Neuronal stem cell (in vitro differentiated cells): Measurements from ENCODE around the gene TDRD9.
"Not testable (repeated sequence)": the region's sequence is repeated elsewhere in the genome, so short reads cannot be mapped to it uniquely, and the experiment has no call there.

Experiments used
- DNase-seq: peaks from one replicate; pipeline ENCODE4 v3.0.0-alpha.2; 2013; ENCODE audit warnings: low spot score
- H2AFZ ChIP-seq: one replicate; pipeline ENCODE4 v1.6.1; 2013; ENCODE audit warnings: mild to moderate bottlenecking, low read length, inconsistent platforms
- H2AK5ac ChIP-seq: 2 replicates; pipeline ENCODE4 v1.6.1; 2013; ENCODE audit warnings: low read depth, mild to moderate bottlenecking, inconsistent platforms, low read length, moderate library complexity, mixed read lengths
- H2BK120ac ChIP-seq: 2 replicates; pipeline ENCODE4 v1.6.1; 2013; ENCODE audit warnings: low read depth, mild to moderate bottlenecking, inconsistent platforms, low read length, moderate library complexity, mixed read lengths
- H2BK12ac ChIP-seq: one replicate; pipeline ENCODE4 v1.6.1; 2013; ENCODE audit warnings: low read length, inconsistent platforms
- H2BK15ac ChIP-seq: 2 replicates; pipeline ENCODE4 v1.6.1; 2013; ENCODE audit warnings: mild to moderate bottlenecking, low read length, inconsistent platforms, mixed read lengths
- H2BK5ac ChIP-seq: one replicate; pipeline ENCODE4 v1.6.1; 2013; ENCODE audit warnings: inconsistent platforms, mild to moderate bottlenecking, low read length, moderate library complexity
- H3K14ac ChIP-seq: one replicate; pipeline ENCODE4 v1.6.1; 2013; ENCODE audit warnings: low read length, inconsistent platforms
- H3K18ac ChIP-seq: 2 replicates; pipeline ENCODE4 v1.6.1; 2013; ENCODE audit warnings: low read length, inconsistent platforms
- H3K23ac ChIP-seq: 2 replicates; pipeline ENCODE4 v1.6.1; 2013; ENCODE audit warnings: low read depth, mild to moderate bottlenecking, mixed read lengths, low read length, inconsistent platforms; ENCODE audit not compliant: poor library complexity
- H3K27ac ChIP-seq: replicated peaks from 3 replicates; pipeline ENCODE4 v1.5.1; 2013; ENCODE audit warnings: low read length, inconsistent platforms
- H3K27me3 ChIP-seq, 3 experiments: 2 replicates each; pipeline ENCODE4 v1.6.1; 2013; ENCODE audit warnings: low read length in 3 of 3, mild to moderate bottlenecking in 2 of 3, inconsistent platforms in 1 of 3, low read depth in 1 of 3, mixed read lengths in 1 of 3, moderate library complexity in 1 of 3; ENCODE audit not compliant: control insufficient read depth in 3 of 3, insufficient read depth in 3 of 3
- H3K36me3 ChIP-seq, 2 donors: replicated peaks in 1 of 2; 2 replicates each; pipeline ENCODE4 v1.6.1; 2013; ENCODE audit warnings: low read length in 2 of 2; ENCODE audit not compliant: control insufficient read depth in 2 of 2, insufficient read depth in 2 of 2
- H3K4ac ChIP-seq: 2 replicates; pipeline ENCODE4 v1.6.1; 2013; ENCODE audit warnings: inconsistent platforms, mild to moderate bottlenecking, low read length, moderate library complexity
- H3K4me1 ChIP-seq, 2 donors: 1 replicate in 1 of 2; 2 replicates in 1 of 2; pipeline ENCODE4 v1.6.1; 2013; ENCODE audit warnings: low read length in 2 of 2, low read depth in 1 of 2; ENCODE audit not compliant: control insufficient read depth in 2 of 2, insufficient read depth in 1 of 2
- H3K4me2 ChIP-seq: one replicate; pipeline ENCODE4 v1.6.1; 2013; ENCODE audit warnings: mild to moderate bottlenecking, low read length, inconsistent platforms; ENCODE audit not compliant: insufficient read depth, poor library complexity, severe bottlenecking
- H3K4me3 ChIP-seq, 2 donors: 2 replicates each; pipeline ENCODE4 v1.5.1; 2013; ENCODE audit warnings: low read length in 2 of 2, mild to moderate bottlenecking in 2 of 2, inconsistent platforms in 1 of 2, moderate library complexity in 1 of 2
- H3K79me1 ChIP-seq: one replicate; pipeline ENCODE4 v1.6.1; 2013; ENCODE audit warnings: low read depth, mild to moderate bottlenecking, inconsistent platforms, low read length, moderate library complexity
- H3K9ac ChIP-seq: one replicate; pipeline ENCODE4 v1.6.1; 2013; ENCODE audit warnings: mild to moderate bottlenecking, low read depth, low read length, inconsistent platforms; ENCODE audit not compliant: poor library complexity
- H3K9me3 ChIP-seq, 2 donors: replicated peaks in 1 of 2; 2 replicates each; pipeline versions ENCODE3 to v1.6.1; 2013; ENCODE audit warnings: low read length in 2 of 2, mild to moderate bottlenecking in 2 of 2, inconsistent platforms in 1 of 2, low read depth in 1 of 2, mixed read lengths in 1 of 2, moderate library complexity in 1 of 2; ENCODE audit not compliant: control insufficient read depth in 2 of 2, insufficient read depth in 1 of 2
- H4K8ac ChIP-seq: one replicate; pipeline ENCODE4 v1.6.1; 2013; ENCODE audit warnings: low read depth, mild to moderate bottlenecking, inconsistent platforms, low read length, moderate library complexity
- H4K91ac ChIP-seq: one replicate; pipeline ENCODE4 v1.6.1; 2013; ENCODE audit warnings: low read length, low read depth, mild to moderate bottlenecking, inconsistent platforms; ENCODE audit not compliant: poor library complexity
- WGBS, 2 donors: extraction: QIAGEN DNeasy Blood & Tissue Kit; methylation state at CpG; one replicate each; pipeline ENCODE4 v1.1.7; 2013; ENCODE audit warnings: missing lambda C conversion rate in 2 of 2, mixed read lengths in 1 of 2; ENCODE audit not compliant: insufficient read length in 2 of 2, insufficient replicate concordance in 1 of 2; ENCODE audit errors: extremely low coverage in 2 of 2; 5-methylcytosine and 5-hydroxymethylcytosine counted together

TDRD9 gene

DNA sequence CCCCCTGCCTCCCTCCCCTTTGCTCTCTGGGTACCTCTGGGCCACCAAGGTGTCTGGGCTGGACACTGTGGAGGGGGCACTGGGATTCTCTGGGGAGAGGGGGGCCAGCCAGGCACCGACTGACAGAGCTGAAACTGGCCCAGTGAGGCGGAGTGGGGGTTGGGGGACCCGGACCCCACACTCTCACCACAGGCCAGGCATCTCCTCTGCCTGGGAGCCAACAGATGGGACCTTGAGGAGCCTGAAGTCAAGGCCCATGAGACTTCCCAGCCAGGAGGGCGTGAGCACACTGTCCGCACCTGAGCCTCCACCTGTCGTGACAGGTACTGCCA lies 41.1 kb upstream of the TDRD9 start:
- H2BK120ac ChIP-seq = peak overlapping the region; percentile 72
- no peak overlapping the region for H3K4ac ChIP-seq
- no peaks in the 10 kb centered on the region for H3K36me3 ChIP-seq
- WGBS, 2 donors = no CpG with 5 or more reads among the region's 6 CpGs
- H3K14ac ChIP-seq = peak overlapping the region; percentile 82
- DNase-seq = no peak
- peaks cover 0 to 60% (median 0%) of the 10 kb centered on the region in 3 experiments for H3K27me3 ChIP-seq
- no peaks in the 10 kb centered on the region for H3K9me3 ChIP-seq
- H3K27ac ChIP-seq = no peak overlapping the region
- peak overlapping the region; percentile 85 for H3K23ac ChIP-seq
- peak overlapping the region; percentile 21 for H3K9ac ChIP-seq
- peak overlapping the region; percentile 43 for H2BK12ac ChIP-seq
- no peak overlapping the region for H3K4me2 ChIP-seq
- H3K4me3 ChIP-seq = no peak overlapping the region
- peaks cover 3% of the 10 kb centered on the region for H3K79me1 ChIP-seq
- H3K4me1 ChIP-seq = peaks cover 0 to 7% of the 10 kb centered on the region in 2 donors
- peak overlapping the region; percentile 40 for H2AFZ ChIP-seq
- H2BK5ac ChIP-seq = no peak overlapping the region
- peak overlapping the region; percentile 98 for H2AK5ac ChIP-seq
- H4K91ac ChIP-seq = peak overlapping the region; percentile 95
- H4K8ac ChIP-seq = peak overlapping the region; percentile 43
- peak overlapping the region; percentile 74 for H3K18ac ChIP-seq
- peak overlapping the region; percentile 98 for H2BK15ac ChIP-seq

DNA sequence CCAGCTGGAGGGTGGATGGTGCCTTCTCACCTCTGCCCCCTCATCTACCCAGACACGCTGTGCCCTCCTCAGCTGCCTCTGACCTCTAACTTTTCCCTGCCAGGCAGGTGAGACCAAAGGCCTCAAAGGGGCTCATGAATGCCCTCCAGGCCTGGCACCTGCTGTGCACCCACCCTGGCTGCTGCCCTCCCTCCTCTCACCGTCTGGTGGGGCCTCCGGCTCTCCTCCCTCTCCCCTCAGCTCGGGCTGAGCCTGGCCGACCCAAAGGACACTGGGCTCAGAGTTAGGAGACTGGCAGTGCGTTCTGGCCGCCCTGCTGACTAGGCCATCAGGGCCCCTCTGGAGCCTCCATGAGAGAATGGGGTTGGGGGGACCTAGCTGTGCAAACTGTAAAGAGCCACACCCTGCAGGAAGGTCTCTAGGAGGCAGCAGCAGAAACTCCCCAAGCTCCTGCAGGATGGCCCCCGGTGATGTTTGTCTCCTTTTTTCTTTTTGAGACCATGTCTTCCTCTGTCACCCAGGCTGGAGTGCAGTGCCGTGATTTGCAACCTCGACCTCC lies 40.6 kb upstream of the TDRD9 start:
- DNase-seq = no peak
- peaks cover 3% of the 10 kb centered on the region for H3K79me1 ChIP-seq
- H3K4ac ChIP-seq = no peak overlapping the region
- peak overlapping the region; percentile 43 for H4K8ac ChIP-seq
- no peak overlapping the region for H3K27ac ChIP-seq
- peak overlapping the region; percentile 85 for H3K23ac ChIP-seq
- no peak overlapping the region for H3K4me3 ChIP-seq
- H2BK12ac ChIP-seq = peak overlapping the region; percentile 46
- peak overlapping the region; percentile 98 for H2BK15ac ChIP-seq
- WGBS, 2 donors = no CpG with 5 or more reads among the region's 10 CpGs
- no peak overlapping the region for H2AFZ ChIP-seq
- H2BK5ac ChIP-seq = no peak overlapping the region
- H3K9me3 ChIP-seq = no peaks in the 10 kb centered on the region
- H3K4me2 ChIP-seq = no peak overlapping the region
- H4K91ac ChIP-seq = peak overlapping the region; percentile 95
- H2BK120ac ChIP-seq = peak overlapping the region; percentile 72
- no peaks in the 10 kb centered on the region for H3K36me3 ChIP-seq
- peak overlapping the region; percentile 82 for H3K14ac ChIP-seq
- H3K18ac ChIP-seq = peak overlapping the region; percentile 74
- peak overlapping the region; percentile 98 for H2AK5ac ChIP-seq
- peaks cover 0 to 7% of the 10 kb centered on the region in 2 donors for H3K4me1 ChIP-seq
- no peak overlapping the region for H3K9ac ChIP-seq
- peaks cover 0 to 55% (median 0%) of the 10 kb centered on the region in 3 experiments for H3K27me3 ChIP-seq

- Histone ChIP-seq H3K27me3 (peaks cover 0 to 47% (median 0%) of the 10 kb centered on the region in 3 experiments), H2AK5ac (peak overlapping the region; percentile 87), H3K4ac (peak overlapping the region; percentile 41), H2BK120ac (peak overlapping the region; percentile 37), H3K23ac (peak overlapping the region; percentile 47)
- not testable (repeated sequence) for H4K91ac ChIP-seq, H2BK5ac ChIP-seq, H2BK12ac ChIP-seq, DNase-seq, H3K4me1 ChIP-seq, H3K9me3 ChIP-seq, H4K8ac ChIP-seq, H3K79me1 ChIP-seq, H3K4me2 ChIP-seq, H3K27ac ChIP-seq, H3K18ac ChIP-seq, H3K4me3 ChIP-seq, H2BK15ac ChIP-seq, H3K36me3 ChIP-seq, H2AFZ ChIP-seq, H3K14ac ChIP-seq, H3K9ac ChIP-seq
- WGBS, 2 donors = no CpG with 5 or more reads among the region's 8 CpGs
Observed at GRCh38 chr14:103889002-103889312, 39.3 kb upstream of the TDRD9 start.

- H3K23ac ChIP-seq = peak overlapping the region; percentile 47
- peaks cover 3% of the 10 kb centered on the region for H3K79me1 ChIP-seq
- H2AFZ ChIP-seq = peak overlapping the region; percentile 34
- peak overlapping the region in 1 of 2 donors; percentile 22 for H3K4me3 ChIP-seq
- H3K18ac ChIP-seq = peak overlapping the region; percentile 91
- no peaks in the 10 kb centered on the region for H3K9me3 ChIP-seq
- H3K4me2 ChIP-seq = no peak overlapping the region
- H4K8ac ChIP-seq = no peak overlapping the region
- peaks cover 0 to 45% (median 0%) of the 10 kb centered on the region in 3 experiments for H3K27me3 ChIP-seq
- H3K27ac ChIP-seq = no peak overlapping the region
- H2BK12ac ChIP-seq = peak overlapping the region; percentile 6
- peak overlapping the region; percentile 41 for H3K4ac ChIP-seq
- no peak for DNase-seq
- H2BK120ac ChIP-seq = peak overlapping the region; percentile 37
- peak overlapping the region; percentile 87 for H2AK5ac ChIP-seq
- peaks cover 0 to 7% of the 10 kb centered on the region in 2 donors for H3K4me1 ChIP-seq
- H2BK15ac ChIP-seq = peak overlapping the region; percentile 81
- H3K14ac ChIP-seq = peak overlapping the region; percentile 47
- peak overlapping the region; percentile 15 for H2BK5ac ChIP-seq
- H3K9ac ChIP-seq = no peak overlapping the region
- H3K36me3 ChIP-seq = no peaks in the 10 kb centered on the region
- no CpG with 5 or more reads among the region's 31 CpGs for WGBS, 2 donors
- H4K91ac ChIP-seq = no peak overlapping the region
Observed at GRCh38 chr14:103889313-103890051, 38.8 kb upstream of the TDRD9 start.
